Upper lobe of left lung (tissue), 6 donors: ENCODE measurements around the gene AQR. TPM values are rescaled to one million over a fixed set of nuclear protein-coding genes. Genes with fewer than 3 reads are reported as not detected.

Experiments
- ATAC-seq, 2 donors: fragments of 200-7000 bp; cut with Tn5 transposase; one replicate each; pipeline ENCODE4 v1.9.1; 2022; ENCODE audit warnings: mild to moderate bottlenecking in 2 of 2, moderate library complexity in 2 of 2; ENCODE audit not compliant: low FRiP score in 2 of 2
- DNase-seq, 2 donors: peaks; one replicate each; pipeline ENCODE4 v3.0.0-alpha.2; 2019 to 2020
- H3K27ac ChIP-seq, 4 donors: fragments of 200-600 bp; sonication (generic); one replicate each; pipeline ENCODE4 v1.5.1; 2016 to 2019
- H3K27me3 ChIP-seq, 4 donors: fragments of 200-600 bp; sonication (generic); one replicate each; pipeline ENCODE4 v1.5.1; 2017 to 2019
- H3K36me3 ChIP-seq, 4 donors: fragments of 200-600 bp; sonication (generic); one replicate each; pipeline ENCODE4 v1.5.1; 2016 to 2019
- H3K4me1 ChIP-seq, 4 donors: fragments of 200-600 bp; sonication (generic); one replicate each; pipeline ENCODE4 v1.5.1; 2018 to 2019
- H3K4me3 ChIP-seq, 4 donors: fragments of 200-600 bp; sonication (generic); one replicate each; pipeline ENCODE4 v1.5.1; 2017 to 2019; ENCODE audit warnings: mild to moderate bottlenecking in 2 of 4, moderate library complexity in 1 of 4
- H3K9me3 ChIP-seq, 4 donors: fragments of 200-600 bp; sonication (generic); one replicate each; pipeline ENCODE4 v1.5.1; 2018 to 2019
- EP300 ChIP-seq, 4 donors: sonication (generic); formaldehyde crosslinking; IDR thresholded peaks; one replicate each; pipeline ENCODE4 v1.5.1; 2017; ENCODE audit warnings: antibody characterized with exemption in 4 of 4, control low read depth in 2 of 4
- POLR2A ChIP-seq, 4 donors: fragments of 450-650 bp; IDR thresholded peaks; one replicate each; pipeline ENCODE4 v1.5.1; 2016 to 2017; ENCODE audit warnings: antibody characterized with exemption in 4 of 4, mild to moderate bottlenecking in 2 of 4
- POLR2AphosphoS5 ChIP-seq, 2 donors: sonication (generic); formaldehyde crosslinking; IDR thresholded peaks; one replicate each; pipeline ENCODE4 v1.5.1; 2017; ENCODE audit warnings: antibody characterized with exemption in 2 of 2
- WGBS, 2 donors: methylation state at CpG; one replicate each; pipeline ENCODE4 v1.1.5; 2017 to 2018; 5-methylcytosine and 5-hydroxymethylcytosine counted together
- total RNA-seq, 6 donors: library from RNA; depleted of rRNA in 4 of 6; stranded (reverse); fragments of >200 nt in 4 of 6; gene quantifications; one replicate each; pipeline versions ENCODE4 v1.1.0 to v1.2.1, GENCODE V29; 2016 to 2021
- TF ChIP-seq, protein P1 (sequence below), 6 experiments: fragments of 450-650 bp in 4 of 6; fragments of 200-600 bp in 2 of 6; sonication (generic) in 2 of 6; IDR thresholded peaks; one replicate each; pipeline ENCODE4 v1.5.1; 2016 to 2019; ENCODE audit warnings: antibody characterized with exemption in 6 of 6
- donor health status: DM: no; HTN: no; CAD: no; lungs with moderate emphysema.
- donor health status: DM: no; HTN: yes; CAD: no; lungs with severe emphysema.

The AQR gene
- total RNA-seq = 10 to 100 TPM in 5 of 6 donors, 1 to 10 TPM in 1; 9.9 to 40.2 (median 22.6) TPM

DNA sequence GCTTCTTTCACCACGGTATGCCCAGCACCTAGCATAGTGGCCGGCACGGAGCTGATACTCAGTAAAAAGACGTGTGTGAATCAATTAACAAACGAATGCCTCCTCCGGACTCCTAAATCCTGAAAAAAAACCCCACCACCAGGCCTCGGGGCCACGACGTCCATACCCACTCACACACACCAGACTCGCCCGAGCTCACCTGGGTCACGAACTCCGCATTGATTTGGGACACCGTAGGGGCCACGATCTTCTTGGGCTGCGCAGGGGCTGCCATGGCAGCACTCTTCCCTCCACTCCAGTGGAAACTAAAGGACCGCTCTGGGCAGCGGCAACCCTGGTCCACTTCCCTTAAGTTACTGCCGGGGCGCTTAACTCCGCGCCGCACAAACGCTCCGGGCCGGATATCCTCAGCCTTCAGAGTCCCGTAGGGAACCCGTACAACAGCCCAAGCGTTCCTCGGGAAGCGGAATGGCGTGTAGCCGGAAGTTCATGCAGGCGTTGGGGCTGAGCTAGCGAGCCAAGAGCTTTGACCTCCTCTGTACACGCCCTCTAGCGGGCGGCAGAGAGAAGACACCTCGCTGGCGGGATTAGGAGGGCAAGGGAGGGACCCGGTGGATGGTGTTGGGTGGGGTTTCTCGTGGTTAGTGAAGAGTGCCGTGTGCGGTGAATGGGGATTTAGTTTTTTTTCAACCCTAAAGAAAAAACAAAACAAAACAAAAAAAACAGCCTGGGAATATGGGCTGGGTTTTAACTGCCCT, at the start of gene AQR:
AQR (minus strand) TSS at position 403 of the 758 bp plus-strand sequence; CDS start at position 274, 129 bp downstream.
- H3K9me3 ChIP-seq = no peaks in the 10 kb centered on the region
- DNase-seq (peak; percentile 90 to 97), ATAC-seq (peak; percentile 100)
- H3K27ac ChIP-seq = peak within 1 kb of the TSS; percentile 77 to 90 (median 84)
- no peaks in the 10 kb centered on the region for H3K27me3 ChIP-seq
- H3K4me3 ChIP-seq = peak within 1 kb of the TSS; percentile 50 to 86 (median 82)
- 0 to 1% methylated on average over 22 to 44 of the region's 44 CpGs for WGBS, 2 donors
- H3K36me3 ChIP-seq = peaks cover 0 to 3% (median 0%) of the 10 kb centered on the region in 4 donors
- H3K4me1 ChIP-seq = peaks cover 15 to 34% (median 19%) of the 10 kb centered on the region in 4 donors
- TF ChIP-seq POLR2AphosphoS5 (IDR thresholded peaks at IDR 0.05) = peak; percentile 83 to 86
- TF ChIP-seq, protein P1, sequence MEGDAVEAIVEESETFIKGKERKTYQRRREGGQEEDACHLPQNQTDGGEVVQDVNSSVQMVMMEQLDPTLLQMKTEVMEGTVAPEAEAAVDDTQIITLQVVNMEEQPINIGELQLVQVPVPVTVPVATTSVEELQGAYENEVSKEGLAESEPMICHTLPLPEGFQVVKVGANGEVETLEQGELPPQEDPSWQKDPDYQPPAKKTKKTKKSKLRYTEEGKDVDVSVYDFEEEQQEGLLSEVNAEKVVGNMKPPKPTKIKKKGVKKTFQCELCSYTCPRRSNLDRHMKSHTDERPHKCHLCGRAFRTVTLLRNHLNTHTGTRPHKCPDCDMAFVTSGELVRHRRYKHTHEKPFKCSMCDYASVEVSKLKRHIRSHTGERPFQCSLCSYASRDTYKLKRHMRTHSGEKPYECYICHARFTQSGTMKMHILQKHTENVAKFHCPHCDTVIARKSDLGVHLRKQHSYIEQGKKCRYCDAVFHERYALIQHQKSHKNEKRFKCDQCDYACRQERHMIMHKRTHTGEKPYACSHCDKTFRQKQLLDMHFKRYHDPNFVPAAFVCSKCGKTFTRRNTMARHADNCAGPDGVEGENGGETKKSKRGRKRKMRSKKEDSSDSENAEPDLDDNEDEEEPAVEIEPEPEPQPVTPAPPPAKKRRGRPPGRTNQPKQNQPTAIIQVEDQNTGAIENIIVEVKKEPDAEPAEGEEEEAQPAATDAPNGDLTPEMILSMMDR (IDR thresholded peaks at IDR 0.05) = peak; percentile 82 to 95 (median 90)
- peak in 3 of 4 donors; percentile 60 to 85 (median 77) for TF ChIP-seq POLR2A (IDR thresholded peaks at IDR 0.05)
- no peak for TF ChIP-seq EP300 (IDR thresholded peaks at IDR 0.05)

DNA sequence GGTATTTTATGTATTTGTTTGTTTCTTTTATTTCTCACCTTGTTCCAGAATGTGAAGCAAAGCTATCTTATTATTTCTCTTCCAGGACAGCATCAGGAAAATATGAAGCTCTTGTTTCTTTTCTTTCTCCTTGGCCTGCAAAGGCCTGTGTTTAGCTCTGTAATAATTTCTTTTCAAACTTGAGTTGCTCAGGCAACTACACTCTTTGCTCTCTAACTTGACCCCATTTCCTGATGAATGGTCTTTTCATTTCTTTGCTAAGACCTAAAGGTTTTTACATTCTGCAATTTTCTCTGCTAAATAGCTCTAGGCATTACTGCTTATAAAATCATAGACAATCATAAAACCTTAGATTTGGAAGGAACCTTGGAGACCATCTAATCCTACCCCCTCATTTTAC, 44.7 kb upstream of the AQR start:
- Histone ChIP-seq H3K9me3 (no peaks in the 10 kb centered on the region), H3K27ac (no peak overlapping the region), H3K27me3 (no peaks in the 10 kb centered on the region), H3K4me1 (no peaks in the 10 kb centered on the region), H3K36me3 (no peaks in the 10 kb centered on the region), H3K4me3 (no peak overlapping the region)
- DNase-seq (no peak), ATAC-seq (no peak)
- no peak for TF ChIP-seq POLR2AphosphoS5 (IDR thresholded peaks at IDR 0.05)
- TF ChIP-seq POLR2A (IDR thresholded peaks at IDR 0.05) = no peak
- no peak for TF ChIP-seq EP300 (IDR thresholded peaks at IDR 0.05)
- TF ChIP-seq, protein P1 (IDR thresholded peaks at IDR 0.05) = no peak

DNA sequence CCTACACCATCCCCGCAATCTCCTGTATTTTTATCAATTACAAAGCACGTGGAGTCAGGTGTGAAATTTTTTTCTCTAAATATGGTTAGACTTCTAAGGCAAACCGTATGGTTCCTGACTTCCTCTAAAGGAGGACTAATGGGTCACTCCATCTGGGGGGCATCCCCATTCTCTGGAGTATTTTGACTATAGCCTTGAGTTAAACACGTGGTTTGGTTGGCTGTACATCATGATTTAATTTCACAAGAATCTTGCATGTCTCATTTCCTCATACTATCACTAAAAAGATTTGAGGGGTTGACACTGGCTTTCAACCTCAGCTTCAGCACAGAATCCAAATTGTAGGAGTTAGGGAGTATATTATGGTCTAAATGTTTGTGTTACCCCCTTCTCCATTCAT, 43.8 kb upstream of the AQR start:
- no peaks in the 10 kb centered on the region for H3K27me3 ChIP-seq
- H3K9me3 ChIP-seq = no peaks in the 10 kb centered on the region
- no peaks in the 10 kb centered on the region for H3K36me3 ChIP-seq
- no peak overlapping the region for H3K4me3 ChIP-seq
- ATAC-seq = no peak
- TF ChIP-seq EP300 (IDR thresholded peaks at IDR 0.05) (no peak), POLR2A (IDR thresholded peaks at IDR 0.05) (no peak)
- no peak for DNase-seq
- H3K27ac ChIP-seq = no peak overlapping the region
- H3K4me1 ChIP-seq = no peaks in the 10 kb centered on the region
- WGBS, 2 donors = 45 to 72% methylated on average over 4 of the region's 4 CpGs

DNA sequence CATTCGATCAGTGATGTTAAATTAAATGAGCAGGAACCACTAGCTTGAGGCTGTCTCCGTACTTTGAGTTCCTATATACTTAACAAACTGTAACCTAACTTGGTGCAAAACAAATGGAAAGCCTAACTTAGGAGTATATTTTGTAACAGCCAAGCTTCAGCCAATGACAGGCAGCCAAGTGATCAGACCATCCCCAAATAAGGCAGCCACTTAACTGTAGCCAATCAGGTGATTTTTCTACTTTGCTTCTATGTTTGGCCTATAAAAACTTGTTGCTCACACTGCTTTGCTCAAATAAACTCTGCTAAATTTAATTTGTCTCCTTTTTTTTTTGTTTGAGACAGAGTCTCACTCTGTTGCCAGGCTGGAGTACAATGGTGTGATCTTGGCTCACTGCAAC, 37.9 kb upstream of the AQR start:
- DNase-seq (no peak), ATAC-seq (no peak)
- no peaks in the 10 kb centered on the region for H3K4me1 ChIP-seq
- no peak overlapping the region for H3K27ac ChIP-seq
- no peaks in the 10 kb centered on the region for H3K9me3 ChIP-seq
- H3K27me3 ChIP-seq = no peaks in the 10 kb centered on the region
- TF ChIP-seq, protein P1 (IDR thresholded peaks at IDR 0.05) = no peak
- no peak for TF ChIP-seq POLR2AphosphoS5 (IDR thresholded peaks at IDR 0.05)
- no peak for TF ChIP-seq POLR2A (IDR thresholded peaks at IDR 0.05)
- TF ChIP-seq EP300 (IDR thresholded peaks at IDR 0.05) = no peak
- no peaks in the 10 kb centered on the region for H3K36me3 ChIP-seq
- H3K4me3 ChIP-seq = no peak overlapping the region
- WGBS, 2 donors = 85 to 93% methylated on average over 2 of the region's 2 CpGs

DNA sequence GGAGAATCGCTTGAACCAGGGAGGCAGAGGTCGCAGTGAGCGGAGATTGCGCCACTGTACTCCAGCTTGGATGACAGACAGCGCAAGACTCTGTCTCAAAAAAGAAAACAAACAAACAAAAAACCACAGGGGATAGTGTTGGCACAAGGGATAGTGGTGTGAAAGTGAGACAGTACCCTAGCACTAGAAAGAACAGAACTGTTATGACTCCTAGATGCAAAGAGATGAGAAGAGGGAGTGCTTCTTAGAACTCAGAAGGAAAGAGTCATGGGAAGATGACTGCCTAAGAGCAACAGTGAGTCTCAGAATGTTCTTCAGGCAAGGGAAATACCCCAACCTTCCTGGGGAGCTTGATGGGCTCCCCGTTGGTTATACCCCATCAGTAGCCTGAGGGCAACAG, 36.4 kb upstream of the AQR start:
- no peak overlapping the region for H3K27ac ChIP-seq
- H3K27me3 ChIP-seq = no peaks in the 10 kb centered on the region
- no peak overlapping the region for H3K4me3 ChIP-seq
- TF ChIP-seq POLR2A (IDR thresholded peaks at IDR 0.05) (no peak), EP300 (IDR thresholded peaks at IDR 0.05) (no peak)
- TF ChIP-seq, protein P1 (IDR thresholded peaks at IDR 0.05) = no peak
- H3K36me3 ChIP-seq = no peaks in the 10 kb centered on the region
- H3K9me3 ChIP-seq = no peaks in the 10 kb centered on the region
- DNase-seq (no peak), ATAC-seq (no peak)
- 93% methylated on average over 6 of the region's 6 CpGs for WGBS, 2 donors
- H3K4me1 ChIP-seq = no peaks in the 10 kb centered on the region
